Duodenal mucosa (tissue), 2 donors: Measurements from ENCODE around the gene CELA3B.
"Not testable (repeated sequence)": the region's sequence is repeated elsewhere in the genome, so short reads cannot be mapped to it uniquely, and the experiment has no call there.

Experiments used
- H3K27ac ChIP-seq: one replicate; pipeline ENCODE4 v1.7.0; 2013; ENCODE audit warnings: low read depth, low read length
- H3K27me3 ChIP-seq, 2 donors: one replicate each; pipeline ENCODE4 v1.7.0; 2013; ENCODE audit warnings: low read length in 2 of 2, control low read depth in 1 of 2; ENCODE audit not compliant: insufficient read depth in 2 of 2, control insufficient read depth in 1 of 2
- H3K36me3 ChIP-seq, 2 donors: one replicate each; pipeline ENCODE4 v1.7.0; 2013; ENCODE audit warnings: low read length in 2 of 2, control low read depth in 1 of 2; ENCODE audit not compliant: insufficient read depth in 2 of 2, control insufficient read depth in 1 of 2
- H3K4me1 ChIP-seq, 2 donors: one replicate each; pipeline ENCODE4 v1.7.0; 2013; ENCODE audit warnings: low read length in 2 of 2, control low read depth in 1 of 2; ENCODE audit not compliant: insufficient read depth in 2 of 2, control insufficient read depth in 1 of 2
- H3K4me3 ChIP-seq, 2 donors: one replicate each; pipeline ENCODE4 v1.7.0; 2013; ENCODE audit warnings: low read length in 2 of 2, low read depth in 1 of 2
- H3K9ac ChIP-seq, 2 donors: one replicate each; pipeline ENCODE4 v1.7.0; 2013; ENCODE audit warnings: low read length in 2 of 2, low read depth in 1 of 2
- H3K9me3 ChIP-seq, 2 donors: one replicate each; pipeline ENCODE4 v1.7.0; 2013; ENCODE audit warnings: low read length in 2 of 2, control low read depth in 1 of 2; ENCODE audit not compliant: control insufficient read depth in 1 of 2

CELA3B gene, protein sequence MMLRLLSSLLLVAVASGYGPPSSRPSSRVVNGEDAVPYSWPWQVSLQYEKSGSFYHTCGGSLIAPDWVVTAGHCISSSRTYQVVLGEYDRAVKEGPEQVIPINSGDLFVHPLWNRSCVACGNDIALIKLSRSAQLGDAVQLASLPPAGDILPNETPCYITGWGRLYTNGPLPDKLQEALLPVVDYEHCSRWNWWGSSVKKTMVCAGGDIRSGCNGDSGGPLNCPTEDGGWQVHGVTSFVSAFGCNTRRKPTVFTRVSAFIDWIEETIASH

DNA sequence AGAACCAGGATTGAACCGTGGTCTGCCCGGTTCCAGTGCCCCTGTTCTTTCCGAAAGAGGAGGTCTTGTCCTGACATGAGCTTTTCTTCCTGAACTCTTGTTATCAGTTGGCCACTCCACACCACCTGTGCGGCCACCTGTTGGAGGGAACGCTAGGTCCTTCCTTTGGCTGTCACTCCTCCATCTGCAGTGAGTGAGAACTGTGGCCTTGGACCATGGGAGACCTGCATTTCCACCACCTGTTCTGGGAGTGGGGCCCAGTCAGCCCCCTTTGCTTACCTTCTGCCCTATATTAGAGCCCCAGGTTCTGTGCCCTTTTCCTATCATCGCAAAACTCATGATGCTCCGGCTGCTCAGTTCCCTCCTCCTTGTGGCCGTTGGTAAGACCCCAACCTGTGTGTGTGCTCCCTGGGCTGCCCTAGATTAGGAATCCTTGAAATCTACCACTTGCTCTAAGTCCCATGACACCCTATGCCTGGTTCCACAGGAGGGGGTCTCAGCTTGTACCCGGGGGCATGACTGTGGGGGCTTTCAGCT, at the start of gene CELA3B:
Gene CELA3B (plus strand): TSS at position 320 of the 537 bp plus-strand sequence. CDS start 18 bp downstream, at position 338.
- H3K36me3 ChIP-seq, H3K27me3 ChIP-seq, H3K27ac ChIP-seq, H3K9ac ChIP-seq, H3K4me3 ChIP-seq, H3K9me3 ChIP-seq: not testable (repeated sequence)
- peaks cover 6 to 11% of the 10 kb centered on the region in 2 donors for H3K4me1 ChIP-seq

DNA sequence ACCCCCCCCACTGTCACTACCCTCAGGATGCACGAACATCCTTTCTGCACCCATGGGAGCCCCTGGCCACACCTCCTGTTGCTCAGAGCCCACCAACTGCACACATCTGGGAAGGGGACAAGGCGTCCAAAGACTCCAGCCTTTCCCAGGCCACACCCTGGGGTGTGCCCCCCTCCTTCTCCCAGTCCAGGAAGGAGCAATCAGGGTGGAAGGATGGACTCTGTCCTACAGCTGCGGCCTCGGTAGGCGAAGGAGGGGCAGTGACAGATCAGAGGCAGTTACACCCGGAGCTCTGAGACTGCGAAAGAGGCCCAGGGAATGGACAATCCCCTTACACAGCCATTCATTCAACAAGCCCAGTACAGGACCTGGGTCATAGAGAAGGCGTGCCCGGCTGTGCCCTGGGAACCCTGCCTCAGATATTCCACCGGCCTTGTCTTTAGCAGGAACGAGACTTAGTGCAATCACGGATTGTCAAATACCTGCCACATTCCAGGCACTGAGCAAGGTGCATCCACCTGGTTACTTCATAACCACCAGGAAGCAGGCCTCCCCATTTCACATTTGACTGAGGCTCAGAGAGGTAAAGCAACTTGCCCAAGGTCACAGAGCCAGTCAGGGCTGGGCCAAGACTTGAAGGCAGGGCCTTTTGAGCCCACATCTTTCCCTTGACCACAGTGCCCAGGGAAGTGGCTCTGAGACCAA, 49.1 kb upstream of the CELA3B start:
- peak overlapping the region; percentile 12 to 32 for H3K4me3 ChIP-seq
- H3K27me3 ChIP-seq, result no peaks in the 10 kb centered on the region
- H3K4me1 ChIP-seq, result peaks cover 75 to 81% of the 10 kb centered on the region in 2 donors
- H3K9ac ChIP-seq, result peak overlapping the region; percentile 66 to 79
- no peaks in the 10 kb centered on the region for H3K9me3 ChIP-seq
- H3K27ac ChIP-seq, result peak overlapping the region; percentile 93
- H3K36me3 ChIP-seq, result no peaks in the 10 kb centered on the region

DNA sequence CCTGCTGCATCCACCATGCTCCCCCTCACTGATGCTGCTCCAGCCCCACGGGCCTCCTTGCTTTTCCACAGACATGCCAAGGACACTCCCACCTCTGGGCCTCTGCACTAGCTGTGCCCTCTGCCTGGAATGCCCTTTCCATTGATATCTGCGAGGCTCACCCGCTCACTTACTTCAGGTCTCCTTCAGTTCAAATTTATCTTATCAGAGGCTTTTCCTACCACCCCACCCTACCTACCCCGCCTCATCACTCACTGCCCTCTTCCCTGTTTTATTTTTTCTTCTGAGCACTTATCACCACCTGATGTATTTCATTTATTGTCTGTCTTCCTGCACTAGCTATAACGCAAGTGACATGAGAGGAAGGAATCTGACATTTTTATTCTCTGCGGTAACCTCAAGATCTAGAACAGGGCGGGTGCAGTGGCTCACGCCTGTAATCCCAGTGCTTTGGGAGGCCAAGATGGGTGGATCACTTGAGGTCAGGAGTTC, 46.7 kb upstream of the CELA3B start:
- Histone ChIP-seq H3K36me3 (no peaks in the 10 kb centered on the region), H3K27me3 (no peaks in the 10 kb centered on the region), H3K4me3 (no peak overlapping the region), H3K9me3 (no peaks in the 10 kb centered on the region), H3K4me1 (peaks cover 67 to 74% of the 10 kb centered on the region in 2 donors), H3K27ac (peak overlapping the region; percentile 47), H3K9ac (peak overlapping the region in 1 of 2 donors; percentile 29)

DNA sequence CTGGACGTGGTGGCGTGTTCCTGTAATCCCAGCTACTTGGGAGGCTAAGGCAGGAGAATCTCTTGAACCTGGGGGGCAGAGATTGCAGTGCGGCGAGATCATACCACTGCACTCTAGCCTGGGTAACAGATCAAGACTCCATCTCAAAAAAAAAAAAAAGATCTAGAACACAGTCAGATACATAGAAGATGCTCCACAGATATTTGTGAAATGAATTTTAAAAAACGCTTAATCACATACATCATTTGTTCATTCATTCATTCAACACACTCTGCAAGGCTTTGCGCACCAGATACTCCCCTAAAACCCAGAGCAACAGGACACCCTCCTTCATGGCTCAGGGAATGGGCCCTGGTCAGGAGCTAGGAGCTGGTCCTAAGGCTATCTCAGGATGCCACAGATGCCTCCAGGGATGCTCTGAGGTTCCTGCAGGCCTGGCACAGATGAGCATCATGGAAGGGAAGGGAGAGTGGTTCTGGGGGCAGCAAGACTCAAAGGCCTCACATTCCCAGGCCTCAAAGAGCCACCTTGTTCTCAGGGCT, 46.1 kb upstream of the CELA3B start:
- no peaks in the 10 kb centered on the region for H3K27me3 ChIP-seq
- no peak overlapping the region for H3K4me3 ChIP-seq
- H3K36me3 ChIP-seq, result no peaks in the 10 kb centered on the region
- peaks cover 67 to 74% of the 10 kb centered on the region in 2 donors for H3K4me1 ChIP-seq
- peak overlapping the region in 1 of 2 donors; percentile 29 for H3K9ac ChIP-seq
- H3K27ac ChIP-seq, result peak overlapping the region; percentile 76
- no peaks in the 10 kb centered on the region for H3K9me3 ChIP-seq

DNA sequence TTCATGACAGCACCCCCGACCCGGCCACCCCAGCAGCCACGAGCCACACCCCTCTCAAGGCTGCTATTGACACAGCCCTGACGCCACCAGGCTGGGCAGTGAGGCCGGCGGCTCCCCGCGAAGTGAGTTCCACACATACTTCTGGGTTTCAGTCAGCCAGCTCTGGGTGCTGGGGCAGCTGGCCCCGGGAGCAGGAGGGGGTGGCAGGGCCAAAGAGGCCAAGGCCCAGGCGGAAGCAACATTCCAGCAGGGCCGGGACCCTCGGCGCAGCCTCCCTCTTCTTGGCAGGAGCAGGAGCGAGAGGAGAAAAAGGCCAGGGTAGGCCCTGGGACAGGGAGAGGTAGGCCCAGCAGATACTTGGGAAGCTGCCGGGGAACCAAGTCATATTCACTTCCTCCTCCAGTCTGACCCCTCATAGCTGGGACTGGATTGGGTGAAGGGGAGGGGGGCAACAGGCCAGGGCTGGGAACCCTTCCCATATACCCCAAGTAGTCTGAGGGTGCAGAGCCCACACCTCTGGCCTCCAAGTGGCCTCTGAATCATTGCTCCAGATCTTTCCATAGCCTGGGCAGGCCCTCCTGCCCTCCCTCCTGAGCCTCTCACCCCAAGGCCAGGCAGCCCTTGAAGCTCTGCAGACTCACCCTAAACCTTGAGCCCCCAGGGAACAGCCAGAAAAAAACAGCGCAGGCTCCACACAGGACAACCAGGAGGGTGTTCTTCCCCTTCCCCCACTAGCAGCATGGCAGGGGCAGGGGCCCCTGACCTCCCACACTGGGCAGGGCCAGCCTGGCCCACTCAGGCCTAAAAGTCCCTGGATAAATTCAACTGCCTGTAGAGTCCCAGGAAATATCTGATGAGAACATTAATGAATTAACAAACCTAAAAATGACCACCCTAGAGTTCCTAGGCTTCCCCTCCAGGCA, 45.4 kb upstream of the CELA3B start:
- H3K9me3 ChIP-seq, result no peaks in the 10 kb centered on the region
- H3K36me3 ChIP-seq, result no peaks in the 10 kb centered on the region
- peak overlapping the region; percentile 29 to 43 for H3K9ac ChIP-seq
- H3K4me1 ChIP-seq, result peaks cover 67 to 73% of the 10 kb centered on the region in 2 donors
- H3K27ac ChIP-seq, result peak overlapping the region; percentile 76
- no peak overlapping the region for H3K4me3 ChIP-seq
- no peaks in the 10 kb centered on the region for H3K27me3 ChIP-seq

DNA sequence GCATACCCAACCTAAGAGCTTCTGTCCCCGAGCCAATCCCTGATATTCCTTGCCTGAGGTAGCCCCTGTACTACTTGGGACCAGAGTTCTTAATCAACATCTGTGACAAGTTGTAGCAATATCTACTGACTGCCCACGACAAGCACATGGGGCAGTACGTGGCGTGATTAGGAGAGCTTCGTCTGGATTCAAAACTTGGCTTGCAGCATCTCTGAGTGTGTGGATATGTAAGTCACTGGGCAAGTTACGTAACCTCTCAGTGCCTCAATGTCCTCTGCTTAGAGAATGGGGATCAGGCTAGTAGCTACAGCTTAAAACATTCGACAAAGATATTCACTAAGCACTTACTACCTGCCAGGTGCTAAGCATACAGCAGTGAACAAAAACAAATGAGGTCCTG, 44.7 kb upstream of the CELA3B start:
- H3K9ac ChIP-seq, result peak overlapping the region in 1 of 2 donors; percentile 29
- no peaks in the 10 kb centered on the region for H3K27me3 ChIP-seq
- no peaks in the 10 kb centered on the region for H3K36me3 ChIP-seq
- H3K9me3 ChIP-seq, result no peaks in the 10 kb centered on the region
- H3K4me1 ChIP-seq, result peaks cover 64 to 69% of the 10 kb centered on the region in 2 donors
- peak overlapping the region; percentile 76 for H3K27ac ChIP-seq
- no peak overlapping the region for H3K4me3 ChIP-seq

DNA sequence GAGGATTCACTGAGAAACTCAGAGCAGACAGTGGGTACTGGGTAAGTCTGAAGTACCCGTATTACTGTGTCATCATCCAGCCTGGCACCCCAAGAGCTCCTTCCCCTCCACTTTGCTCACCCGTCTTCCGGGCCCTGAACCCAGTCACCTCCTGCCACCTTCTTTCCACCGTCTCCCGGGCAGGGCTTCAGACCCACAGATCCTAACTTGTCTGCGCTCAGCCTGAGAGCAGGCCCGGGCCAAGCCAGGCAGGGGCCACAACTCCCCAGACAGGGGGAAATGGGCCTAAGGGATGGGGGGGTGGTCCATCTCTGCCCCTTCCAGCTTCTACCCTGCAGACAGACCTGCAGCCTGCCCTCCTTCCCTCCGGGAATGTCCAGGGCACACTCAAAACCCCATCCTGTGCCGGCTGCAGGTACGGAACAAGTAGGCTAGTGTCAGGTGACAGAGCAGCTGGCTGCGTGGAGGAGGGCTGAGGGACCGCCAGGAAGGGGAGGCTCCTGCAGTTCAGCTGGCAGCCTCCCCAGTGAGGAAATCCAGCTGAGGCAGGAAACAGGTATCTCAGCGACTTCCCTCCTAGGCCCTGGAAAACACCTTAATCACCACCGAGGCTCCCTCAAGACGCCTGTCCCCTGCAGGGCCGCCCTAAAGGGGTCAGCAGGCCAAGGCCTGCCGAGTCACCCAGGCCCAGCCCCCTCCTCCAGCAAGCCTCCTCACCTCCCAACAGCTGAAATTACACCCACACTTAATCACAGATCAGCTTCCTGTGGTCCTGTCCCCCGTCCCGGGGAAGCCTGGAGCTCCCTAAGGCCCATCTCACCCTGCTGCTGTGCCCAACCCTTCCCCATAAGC, 43.2 kb upstream of the CELA3B start:
- Histone ChIP-seq H3K27me3 (no peaks in the 10 kb centered on the region), H3K36me3 (no peaks in the 10 kb centered on the region), H3K27ac (peak overlapping the region; percentile 43), H3K4me3 (peak overlapping the region; percentile 28 to 38), H3K4me1 (peaks cover 59 to 61% of the 10 kb centered on the region in 2 donors), H3K9ac (peak overlapping the region; percentile 29 to 51), H3K9me3 (no peaks in the 10 kb centered on the region)

DNA sequence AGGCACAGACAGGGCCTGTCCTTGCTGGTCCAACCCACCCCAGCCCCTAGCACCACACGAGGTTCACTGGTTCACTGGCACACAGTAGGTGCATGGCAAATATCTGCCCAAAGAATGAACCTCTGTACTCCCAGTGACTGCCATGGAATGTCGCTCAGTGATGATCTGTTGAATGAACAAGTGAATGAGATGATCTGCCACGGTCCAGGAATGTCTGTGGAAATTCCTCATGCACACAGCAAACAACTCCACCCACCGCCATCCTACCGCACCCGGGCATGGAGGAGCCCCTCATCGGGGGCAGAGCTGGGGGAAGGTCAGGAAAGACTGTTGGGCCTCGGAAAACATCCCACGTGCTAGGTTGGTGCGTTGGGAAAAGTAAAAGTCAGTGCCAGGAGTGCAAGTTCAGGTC, 41.4 kb upstream of the CELA3B start:
- Histone ChIP-seq H3K36me3 (no peaks in the 10 kb centered on the region), H3K4me3 (peak overlapping the region; percentile 79 to 86), H3K4me1 (peaks cover 52 to 56% of the 10 kb centered on the region in 2 donors), H3K27ac (no peak overlapping the region), H3K27me3 (no peaks in the 10 kb centered on the region), H3K9me3 (no peaks in the 10 kb centered on the region), H3K9ac (peak overlapping the region; percentile 78 to 89)

DNA sequence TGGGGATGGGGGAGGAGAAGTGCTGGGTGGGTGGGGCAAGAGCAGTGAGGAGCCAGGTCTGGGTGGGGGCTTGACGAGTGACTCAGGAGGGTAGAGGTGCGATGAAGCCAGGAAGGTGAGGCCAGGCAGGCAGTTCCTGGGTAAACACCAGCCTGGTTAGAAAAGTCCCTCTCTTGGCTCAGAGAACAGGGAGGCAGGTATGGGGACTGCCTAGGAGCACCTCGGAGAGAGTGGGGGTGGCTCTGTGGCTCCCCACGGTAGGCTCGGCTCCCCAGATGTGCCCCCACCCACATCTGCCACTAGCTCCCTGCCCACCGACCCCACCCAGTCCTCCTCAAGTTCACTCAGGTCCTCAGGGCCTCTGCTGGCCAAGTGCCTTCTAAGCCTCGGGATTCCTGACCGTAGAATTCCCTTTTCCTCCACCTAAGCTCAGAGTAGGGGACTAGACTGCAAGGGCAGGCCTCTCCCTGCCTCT, 40.9 kb upstream of the CELA3B start:
- no peaks in the 10 kb centered on the region for H3K9me3 ChIP-seq
- H3K4me3 ChIP-seq, result peak overlapping the region; percentile 79 to 86
- H3K27me3 ChIP-seq, result no peaks in the 10 kb centered on the region
- peak overlapping the region; percentile 78 to 89 for H3K9ac ChIP-seq
- peak overlapping the region; percentile 40 for H3K27ac ChIP-seq
- no peaks in the 10 kb centered on the region for H3K36me3 ChIP-seq
- H3K4me1 ChIP-seq, result peaks cover 48 to 53% of the 10 kb centered on the region in 2 donors
